HEK293 (cell line): Measurements from ENCODE around the gene PDE3B.

ENCODE experiments used
- CTCF ChIA-PET: fragments of 350-600 bp; formaldehyde crosslinking; extraction: SDS; loops from one replicate; lab custom pipeline; 2021; ENCODE audit warnings: antibody characterized with exemption; lab: Yijun Ruan, JAX
- POLR2A ChIA-PET: fragments of 300-600 bp; formaldehyde crosslinking; extraction: SDS; loops from one replicate; lab custom pipeline; 2020; ENCODE audit warnings: antibody characterized with exemption, inconsistent platforms; lab: Yijun Ruan, JAX
- H3K27ac ChIP-seq: fragments of 200-500 bp; sonication (Bioruptor generic); 2 replicates; pipeline ENCODE4 v1.5.1; 2014; ENCODE audit warnings: low read depth, low read length, control low read depth, inconsistent platforms; ENCODE audit errors: extremely low read depth
- H3K36me3 ChIP-seq, 2 experiments: fragments of 200-500 bp in 1 of 2; sonication (Bioruptor generic) in 1 of 2; 1 replicate in 1 of 2; 2 replicates in 1 of 2; pipeline ENCODE4 v1.5.1; 2014 to 2017; ENCODE audit warnings: inconsistent platforms in 2 of 2, low read length in 2 of 2; ENCODE audit not compliant: control insufficient read depth in 2 of 2, insufficient read depth in 1 of 2
- H3K4me1 ChIP-seq: fragments of 200-500 bp; sonication (Bioruptor generic); 2 replicates; pipeline ENCODE4 v1.5.1; 2014; ENCODE audit warnings: mild to moderate bottlenecking, low read length, inconsistent platforms; ENCODE audit not compliant: control insufficient read depth, insufficient read depth
- H3K4me3 ChIP-seq: 2 replicates; pipeline ENCODE4 v1.5.1; 2011; ENCODE audit warnings: low read depth, mild to moderate bottlenecking, control low read depth, low read length, moderate library complexity
- H3K9me3 ChIP-seq: fragments of 200-500 bp; sonication (Bioruptor generic); 2 replicates; pipeline ENCODE4 v1.5.1; 2014; ENCODE audit warnings: low read depth, low read length, inconsistent platforms; ENCODE audit not compliant: control insufficient read depth, insufficient read depth
- AEBP2 ChIP-seq: fragments of 450-650 bp; formaldehyde crosslinking; IDR thresholded peaks from 2 replicates; pipeline ENCODE4 v1.5.1; 2016; ENCODE audit warnings: missing biosample characterization, missing genetic modification characterization, borderline replicate concordance
- ATF2 ChIP-seq: fragments of 450-650 bp; formaldehyde crosslinking; IDR thresholded peaks from 2 replicates; pipeline ENCODE4 v1.5.1; 2016; ENCODE audit warnings: missing biosample characterization, missing genetic modification characterization, low read depth
- SP2 ChIP-seq: fragments of 450-650 bp; formaldehyde crosslinking; IDR thresholded peaks from 2 replicates; pipeline ENCODE4 v1.5.1; 2016; ENCODE audit warnings: missing biosample characterization, missing genetic modification characterization
- TSHZ1 ChIP-seq: fragments of 450-650 bp; formaldehyde crosslinking; IDR thresholded peaks from 2 replicates; pipeline ENCODE4 v1.5.1; 2016; ENCODE audit warnings: missing biosample characterization, missing genetic modification characterization, borderline replicate concordance
- ZBTB49 ChIP-seq: fragments of 450-650 bp; formaldehyde crosslinking; IDR thresholded peaks from 2 replicates; pipeline ENCODE4 v1.5.1; 2016; ENCODE audit warnings: missing biosample characterization, missing genetic modification characterization, low read depth
- ZFHX2 ChIP-seq: fragments of 450-650 bp; formaldehyde crosslinking; conservative IDR thresholded peaks from 2 replicates; pipeline ENCODE4 v1.5.1; 2016; ENCODE audit warnings: missing biosample characterization, missing genetic modification characterization
- ZNF19 ChIP-seq: fragments of 450-650 bp; formaldehyde crosslinking; IDR thresholded peaks from 2 replicates; pipeline ENCODE4; 2016; ENCODE audit warnings: missing biosample characterization, missing genetic modification characterization, low read depth
- ZNF292 ChIP-seq: fragments of 450-650 bp; formaldehyde crosslinking; IDR thresholded peaks from 2 replicates; pipeline ENCODE4 v1.5.1; 2016; ENCODE audit warnings: low read depth, missing biosample characterization, missing genetic modification characterization, borderline replicate concordance
- ZNF488 ChIP-seq: fragments of 450-650 bp; formaldehyde crosslinking; IDR thresholded peaks from 2 replicates; pipeline ENCODE4 v1.5.1; 2016; ENCODE audit warnings: missing biosample characterization, missing genetic modification characterization
- ZNF549 ChIP-seq: fragments of 450-650 bp; IDR thresholded peaks from 2 replicates; pipeline ENCODE4 v1.5.1; 2018; ENCODE audit warnings: missing biosample characterization, missing genetic modification characterization, mild to moderate bottlenecking, inconsistent platforms, moderate library complexity
- ZNF704 ChIP-seq: fragments of 450-650 bp; formaldehyde crosslinking; IDR thresholded peaks from 2 replicates; pipeline ENCODE4 v1.5.1; 2016; ENCODE audit warnings: missing biosample characterization, missing genetic modification characterization
- ZSCAN5A ChIP-seq: fragments of 450-650 bp; formaldehyde crosslinking; IDR thresholded peaks from 2 replicates; pipeline ENCODE4 v1.5.1; 2016; ENCODE audit warnings: missing biosample characterization, missing genetic modification characterization

The PDE3B gene

GRCh38 chr11:14609902-14610301 is 33.7 kb upstream of the PDE3B start (continued):
- TF ChIP-seq ZSCAN5A (tag by site-specific recombination) (no peak), ZFHX2 (tag by site-specific recombination) (no peak), ZBTB49 (no peak), SP2 (tag by site-specific recombination) (no peak), ZNF549 (tag by site-specific recombination) (no peak)

GRCh38 chr11:14611939-14612338 is 31.7 kb upstream of the PDE3B start:
- no peak overlapping the region for H3K27ac ChIP-seq
- TF ChIP-seq ZNF704 (no peak), ATF2 (tag by site-specific recombination) (no peak), ZNF488 (tag by site-specific recombination) (no peak), ZNF19 (tag by site-specific recombination) (no peak), ZNF292 (tag by site-specific recombination) (no peak), AEBP2 (tag by site-specific recombination) (no peak), TSHZ1 (tag by site-specific recombination) (no peak)
- CTCF ChIA-PET = no interaction called here
- no peaks in the 10 kb centered on the region for H3K9me3 ChIP-seq
- POLR2A ChIA-PET = no interaction called here
- no peak overlapping the region for H3K4me3 ChIP-seq
- H3K36me3 ChIP-seq = peaks cover 0 to 34% of the 10 kb centered on the region in 2 experiments; a peak in 1 of 3 replicates
- H3K4me1 ChIP-seq = no peaks in the 10 kb centered on the region
